HG03558 (cell line): ENCODE measurements around the gene CLHC1.
"Not testable (repeated sequence)": the region's sequence is repeated elsewhere in the genome, so short reads cannot be mapped to it uniquely, and the experiment has no call there.

ENCODE experiments used
- ATAC-seq: cut with Tn5 transposase; IDR thresholded peaks from one replicate; pipeline ENCODE4 v1.9.1; 2021; ENCODE audit warnings: moderate number of reproducible peaks; ENCODE audit not compliant: unreplicated experiment; ENCODE audit errors: extremely low read depth

Gene CLHC1

GRCh38 chr2:55233658-55233940 lies 1.5 kb upstream of the CLHC1 start:
- ATAC-seq: no peak

- ATAC-seq: no peak
These were observed 967 bp upstream of the CLHC1 start for GRCh38 chr2:55232863-55233657.

- no peak for ATAC-seq
These were observed 478 bp downstream of the CLHC1 start for GRCh38 chr2:55231546-55232083.

- ATAC-seq: no peak
These were observed 1.5 kb downstream of the CLHC1 start for GRCh38 chr2:55230551-55230950.

- ATAC-seq: no peak
These were observed 2.9 kb downstream of the CLHC1 start for GRCh38 chr2:55229221-55229620.

- ATAC-seq: no peak
These were observed 3.9 kb downstream of the CLHC1 start for GRCh38 chr2:55228226-55228563.

- ATAC-seq: not testable (repeated sequence)
These were observed 4.5 kb downstream of the CLHC1 start for GRCh38 chr2:55227437-55228225.

GRCh38 chr2:55225481-55226020 lies 6.5 kb downstream of the CLHC1 start:
- ATAC-seq: no peak

- no peak for ATAC-seq
These were observed 7.3 kb downstream of the CLHC1 start for GRCh38 chr2:55224761-55225261.

GRCh38 chr2:55223958-55224760 lies 7.9 kb downstream of the CLHC1 start:
- ATAC-seq: no peak

GRCh38 chr2:55213822-55214221 lies 18.3 kb downstream of the CLHC1 start:
- no peak for ATAC-seq

- no peak for ATAC-seq
These were observed 27.1 kb downstream of the CLHC1 start for GRCh38 chr2:55204950-55205349.

GRCh38 chr2:55204536-55204935 lies 27.6 kb downstream of the CLHC1 start:
- no peak for ATAC-seq

- no peak for ATAC-seq
These were observed 31.7 kb downstream of the CLHC1 start for GRCh38 chr2:55200416-55200815.

GRCh38 chr2:55196526-55196925 lies 35.6 kb downstream of the CLHC1 start:
- ATAC-seq: no peak

- ATAC-seq: not testable (repeated sequence)
These were observed 40.2 kb downstream of the CLHC1 start for GRCh38 chr2:55191888-55192287.

- ATAC-seq: not testable (repeated sequence)
These were observed 45.3 kb downstream of the CLHC1 start for GRCh38 chr2:55186837-55187236.

GRCh38 chr2:55180374-55180773 lies 51.7 kb downstream of the CLHC1 start:
- ATAC-seq: no peak

GRCh38 chr2:55176094-55176415 lies 56.0 kb downstream of the CLHC1 start:
- no peak for ATAC-seq

- ATAC-seq: no peak
These were observed 56.6 kb downstream of the CLHC1 start for GRCh38 chr2:55175254-55176093.
